ENCODE results near the gene ROR2. TPM values are rescaled to one million over a fixed set of nuclear protein-coding genes. Genes with fewer than 3 reads are reported as not detected.

The ROR2 gene
- total and polyA plus RNA-seq, 7 donors = 0.46 to 81.7 (median 51.4) TPM

- H3K4me3 ChIP-seq = no peak overlapping the region
- WGBS, 2 donors = 15 to 47% methylated on average over 3 of the region's 3 CpGs
These were observed 131.8 kb downstream of the ROR2 start for GRCh38 chr9:91818225-91818585.

GRCh38 chr9:91817493-91818224, 132.4 kb downstream of the ROR2 start:
- Histone ChIP-seq H3K4me3 (peak overlapping the region in 1 of 4 donors; percentile 4), H3K36me3 (no peaks in the 10 kb centered on the region), H3K9me3 (no peaks in the 10 kb centered on the region), H3K27me3 (no peaks in the 10 kb centered on the region), H3K4me1 (peaks cover 0 to 82% (median 72%) of the 10 kb centered on the region in 4 donors), H3K27ac (peak overlapping the region; percentile 77 to 85 (median 80))
- intact Hi-C loops (cut with DNase I) = no loop called here
- no peak for TF ChIP-seq POLR2A (IDR thresholded peaks at IDR 0.05)
- TF ChIP-seq POLR2AphosphoS5 (IDR thresholded peaks at IDR 0.05) = peak in 2 of 4 donors; percentile 5 to 37
- peak; percentile 69 for DNase-seq
- 18 to 41% methylated on average over 20 of the region's 20 CpGs for WGBS, 2 donors

More at GRCh38 chr9:91818225-91818585, 131.8 kb downstream of the ROR2 start:
- no peaks in the 10 kb centered on the region for H3K27me3 ChIP-seq
- intact Hi-C loops (cut with DNase I) = no loop called here
- TF ChIP-seq POLR2A (IDR thresholded peaks at IDR 0.05) = no peak
- no peak for TF ChIP-seq POLR2AphosphoS5 (IDR thresholded peaks at IDR 0.05)
- no peak for TF ChIP-seq CTCF (IDR thresholded peaks at IDR 0.05)
- no peak for TF ChIP-seq EP300 (IDR thresholded peaks at IDR 0.05)
- H3K27ac ChIP-seq = peak overlapping the region; percentile 77 to 85 (median 80)
- no peaks in the 10 kb centered on the region for H3K36me3 ChIP-seq
- peaks cover 0 to 76% (median 67%) of the 10 kb centered on the region in 4 donors for H3K4me1 ChIP-seq
- DNase-seq = peak; percentile 72
- H3K9me3 ChIP-seq = no peaks in the 10 kb centered on the region

- Histone ChIP-seq H3K4me1 (peaks cover 0 to 84% (median 77%) of the 10 kb centered on the region in 4 donors), H3K36me3 (no peaks in the 10 kb centered on the region), H3K27me3 (no peaks in the 10 kb centered on the region), H3K4me3 (no peak overlapping the region), H3K27ac (peak overlapping the region; percentile 77 to 85 (median 80)), H3K9me3 (no peaks in the 10 kb centered on the region)
- intact Hi-C loops (cut with DNase I) = no loop called here
- DNase-seq = peak; percentile 64
- TF ChIP-seq CTCF (IDR thresholded peaks at IDR 0.05) = no peak
- 83% methylated on average over 8 of the region's 8 CpGs for WGBS, 2 donors
These were observed 132.9 kb downstream of the ROR2 start for GRCh38 chr9:91817106-91817492.

- no peak overlapping the region for H3K4me3 ChIP-seq
- peak; percentile 70 for DNase-seq
- no peaks in the 10 kb centered on the region for H3K27me3 ChIP-seq
- H3K4me1 ChIP-seq = peaks cover 0 to 87% (median 75%) of the 10 kb centered on the region in 4 donors
- TF ChIP-seq CTCF (IDR thresholded peaks at IDR 0.05) (no peak), EP300 (IDR thresholded peaks at IDR 0.05) (no peak), POLR2AphosphoS5 (IDR thresholded peaks at IDR 0.05) (no peak), POLR2A (IDR thresholded peaks at IDR 0.05) (no peak)
- WGBS, 2 donors = 95% methylated on average over 9 of the region's 9 CpGs
- no peaks in the 10 kb centered on the region for H3K36me3 ChIP-seq
- no peaks in the 10 kb centered on the region for H3K9me3 ChIP-seq
- intact Hi-C loops (cut with DNase I) = no loop called here
- H3K27ac ChIP-seq = peak overlapping the region; percentile 77 to 85 (median 80)
These were observed 133.7 kb downstream of the ROR2 start for GRCh38 chr9:91816356-91816755.

- DNase-seq = peak; percentile 64
- Histone ChIP-seq H3K4me1 (peaks cover 0 to 87% (median 74%) of the 10 kb centered on the region in 4 donors), H3K36me3 (no peaks in the 10 kb centered on the region), H3K27me3 (no peaks in the 10 kb centered on the region), H3K4me3 (no peak overlapping the region), H3K9me3 (no peaks in the 10 kb centered on the region), H3K27ac (peak overlapping the region; percentile 77 to 85 (median 80))
- intact Hi-C loops (cut with DNase I) = no loop called here
- WGBS, 2 donors = 92 to 94% methylated on average over 10 of the region's 10 CpGs
- TF ChIP-seq CTCF (IDR thresholded peaks at IDR 0.05) (no peak), EP300 (IDR thresholded peaks at IDR 0.05) (no peak), POLR2A (IDR thresholded peaks at IDR 0.05) (no peak), POLR2AphosphoS5 (IDR thresholded peaks at IDR 0.05) (no peak)
These were observed 134.1 kb downstream of the ROR2 start for GRCh38 chr9:91815896-91816295.
